ENCODE results near the gene BCL10. TPM values are rescaled to one million over a fixed set of nuclear protein-coding genes. Genes with fewer than 3 reads are reported as not detected.

The BCL10 gene
- total RNA-seq, result 100 to 1,000 TPM in 1 of 2 donors, 10 to 100 TPM in 1; 80.7 to 167 TPM

- Histone ChIP-seq H3K9me3 (no peaks in the 10 kb centered on the region), H3K4me1 (no peaks in the 10 kb centered on the region), H3K4me3 (peak within 1 kb of the TSS; percentile 84), H3K9ac (ENCODE audit: low read depth in 2 of 2, low read length in 2 of 2) (peak within 1 kb of the TSS; percentile 98 to 100), H3K27ac (peak within 1 kb of the TSS; percentile 99), H3K27me3 (no peaks in the 10 kb centered on the region), H3K36me3 (no peaks in the 10 kb centered on the region)
- intact Hi-C loops (cut with DNase I), result no loop called here
- peak; percentile 99 for DNase-seq
- no peak for TF ChIP-seq CTCF (IDR thresholded peaks at IDR 0.05)
These were observed at the start of gene BCL10 for GRCh38 chr1:85276215-85276977. Gene BCL10, minus strand, starts transcription at chr1:85276632. Its CDS starts 280 bp downstream, at chr1:85276352.

- peak; percentile 36 for DNase-seq
- H3K4me1 ChIP-seq, result no peaks in the 10 kb centered on the region
- H3K27ac ChIP-seq, result no peak overlapping the region
- TF ChIP-seq CTCF (IDR thresholded peaks at IDR 0.05), result no peak
- no peaks in the 10 kb centered on the region for H3K36me3 ChIP-seq
- no peaks in the 10 kb centered on the region for H3K27me3 ChIP-seq
- no peak overlapping the region for H3K4me3 ChIP-seq
- intact Hi-C loops (cut with DNase I), result no loop called here
- no peak overlapping the region for H3K9ac ChIP-seq (ENCODE audit: low read depth in 2 of 2, low read length in 2 of 2)
- H3K9me3 ChIP-seq, result no peaks in the 10 kb centered on the region
These were observed 49.5 kb upstream of the BCL10 start for GRCh38 chr1:85325920-85326319.

- H3K4me3 ChIP-seq, result no peak overlapping the region
- no peak for TF ChIP-seq CTCF (IDR thresholded peaks at IDR 0.05)
- H3K9me3 ChIP-seq, result no peaks in the 10 kb centered on the region
- no peak overlapping the region for H3K27ac ChIP-seq
- no peaks in the 10 kb centered on the region for H3K27me3 ChIP-seq
- H3K9ac ChIP-seq (ENCODE audit: low read depth in 2 of 2, low read length in 2 of 2), result no peak overlapping the region
- DNase-seq, result no peak
- H3K36me3 ChIP-seq, result no peaks in the 10 kb centered on the region
- intact Hi-C loops (cut with DNase I), result no loop called here
- H3K4me1 ChIP-seq, result no peaks in the 10 kb centered on the region
These were observed 47.3 kb upstream of the BCL10 start for GRCh38 chr1:85323770-85324169.

GRCh38 chr1:85322655-85323054 is 46.2 kb upstream of the BCL10 start:
- intact Hi-C loops (cut with DNase I), result no loop called here
- Histone ChIP-seq H3K9ac (ENCODE audit: low read depth in 2 of 2, low read length in 2 of 2) (no peak overlapping the region), H3K36me3 (no peaks in the 10 kb centered on the region), H3K4me3 (no peak overlapping the region), H3K4me1 (no peaks in the 10 kb centered on the region), H3K9me3 (no peaks in the 10 kb centered on the region), H3K27me3 (no peaks in the 10 kb centered on the region), H3K27ac (no peak overlapping the region)
- TF ChIP-seq CTCF (IDR thresholded peaks at IDR 0.05), result no peak
- no peak for DNase-seq

GRCh38 chr1:85321237-85321964 is 45.0 kb upstream of the BCL10 start:
- no peak overlapping the region for H3K27ac ChIP-seq
- H3K4me1 ChIP-seq, result no peaks in the 10 kb centered on the region
- H3K36me3 ChIP-seq, result no peaks in the 10 kb centered on the region
- no peak overlapping the region for H3K9ac ChIP-seq (ENCODE audit: low read depth in 2 of 2, low read length in 2 of 2)
- no peak for DNase-seq
- H3K9me3 ChIP-seq, result no peaks in the 10 kb centered on the region
- TF ChIP-seq CTCF (IDR thresholded peaks at IDR 0.05), result no peak
- intact Hi-C loops (cut with DNase I), result no loop called here
- H3K27me3 ChIP-seq, result no peaks in the 10 kb centered on the region
- H3K4me3 ChIP-seq, result no peak overlapping the region

Data from colonic mucosa (tissue), 4 donors.